ENCODE measurements around the gene CAPN12.
"Not testable (repeated sequence)": the region's sequence is repeated elsewhere in the genome, so short reads cannot be mapped to it uniquely, and the experiment has no call there.

CAPN12 gene

DNA sequence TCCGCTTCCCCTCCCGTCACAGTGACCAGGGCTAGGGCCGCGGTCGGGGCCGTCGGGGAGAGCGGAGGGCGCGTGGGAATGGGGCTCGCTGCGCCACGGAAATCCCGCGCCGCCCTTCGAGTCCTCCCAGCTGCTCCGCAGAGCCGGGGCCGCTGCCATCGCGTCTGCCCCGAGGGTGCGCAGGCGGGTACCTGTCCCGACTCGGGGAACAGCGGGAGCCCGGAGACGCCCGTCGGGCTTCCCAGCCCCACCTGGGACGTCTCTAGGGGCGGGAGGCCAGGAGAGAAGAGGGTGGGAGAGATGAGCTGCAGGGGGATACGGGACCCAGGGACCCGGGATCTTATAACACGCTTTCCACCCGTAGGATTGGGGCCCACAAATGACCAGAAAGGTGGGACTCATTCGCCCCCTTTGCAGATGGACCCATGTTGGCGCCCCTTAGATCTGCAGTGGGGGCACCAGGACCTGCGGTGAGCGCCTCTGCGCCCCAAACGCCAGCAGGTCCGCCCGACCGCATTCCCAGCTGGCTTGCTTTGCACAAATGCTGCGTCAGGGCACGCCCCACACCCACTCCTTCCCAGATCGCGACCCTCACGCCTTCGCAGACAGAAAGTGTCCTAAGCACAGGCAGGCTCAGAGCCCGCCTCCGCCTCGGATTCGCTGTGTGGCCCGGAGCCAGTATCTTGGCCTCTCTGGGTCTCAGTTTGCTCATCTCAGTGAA lies 26.1 kb upstream of the CAPN12 start:
- DNase-seq (ENCODE audit: low spot score): not testable (repeated sequence)

DNA sequence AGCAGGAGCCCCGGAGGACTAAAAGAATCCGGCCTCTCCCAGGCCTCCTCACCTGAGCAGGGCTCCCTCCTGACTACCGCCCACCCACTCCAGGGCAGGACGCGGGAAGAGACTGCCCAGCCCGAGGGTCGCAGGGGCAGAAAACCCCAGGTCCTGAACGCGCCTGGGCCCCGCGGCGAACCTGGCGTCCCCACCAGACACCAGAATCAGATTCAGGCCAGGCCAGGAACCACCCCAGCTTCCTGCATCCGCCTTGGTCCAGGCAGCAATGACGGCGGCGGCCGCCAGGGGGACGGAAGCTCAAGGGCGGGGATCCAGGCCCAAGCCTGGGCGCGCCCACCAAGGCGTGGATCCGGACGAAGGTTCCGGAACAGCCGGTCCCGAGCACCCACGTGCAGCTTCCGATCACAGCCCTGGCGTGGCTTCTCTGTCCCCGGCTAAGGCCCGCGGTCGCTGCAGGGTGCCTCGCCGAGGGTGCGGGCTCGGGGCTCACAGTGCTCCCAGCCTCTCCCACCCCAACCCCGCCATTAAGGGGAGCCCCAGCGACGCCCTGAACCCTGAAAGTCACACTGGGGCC lies 25.4 kb upstream of the CAPN12 start:
- no peak for DNase-seq (ENCODE audit: low spot score)

DNA sequence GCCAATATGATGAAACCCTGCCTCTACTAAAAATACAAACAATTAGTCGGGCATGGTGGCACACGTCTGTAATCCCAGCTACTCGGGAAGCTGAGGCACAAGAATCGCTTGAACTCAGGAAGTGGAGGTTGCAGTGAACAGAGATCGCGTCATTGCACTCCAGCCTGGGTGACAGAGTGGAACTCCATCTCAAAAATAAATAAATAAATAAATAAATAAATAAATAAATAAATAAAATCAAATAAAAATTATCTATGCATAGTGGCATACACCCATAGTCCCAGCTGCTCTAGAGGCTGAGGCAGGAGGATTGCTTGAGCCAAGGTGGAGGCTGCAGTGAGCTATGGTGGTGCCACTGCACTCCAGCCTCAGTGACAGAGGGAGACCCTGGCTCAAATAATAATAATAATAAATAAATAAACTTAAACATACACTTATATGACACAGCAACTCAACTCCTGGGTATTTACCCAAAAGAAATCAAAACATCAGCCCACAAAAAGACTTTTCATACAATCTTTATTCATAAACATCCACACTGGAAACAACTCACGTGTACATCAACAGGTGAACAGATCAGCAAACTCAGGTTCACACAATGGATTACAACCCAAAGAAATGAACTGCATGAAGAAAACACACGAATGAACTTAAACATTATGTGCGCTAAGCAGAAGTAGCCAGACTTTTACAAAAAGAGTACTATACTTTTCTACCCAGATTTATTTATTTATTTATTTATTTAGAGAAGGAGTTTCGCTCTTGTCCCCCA lies 22.2 kb upstream of the CAPN12 start:
- no peak for DNase-seq (ENCODE audit: low spot score)

DNA sequence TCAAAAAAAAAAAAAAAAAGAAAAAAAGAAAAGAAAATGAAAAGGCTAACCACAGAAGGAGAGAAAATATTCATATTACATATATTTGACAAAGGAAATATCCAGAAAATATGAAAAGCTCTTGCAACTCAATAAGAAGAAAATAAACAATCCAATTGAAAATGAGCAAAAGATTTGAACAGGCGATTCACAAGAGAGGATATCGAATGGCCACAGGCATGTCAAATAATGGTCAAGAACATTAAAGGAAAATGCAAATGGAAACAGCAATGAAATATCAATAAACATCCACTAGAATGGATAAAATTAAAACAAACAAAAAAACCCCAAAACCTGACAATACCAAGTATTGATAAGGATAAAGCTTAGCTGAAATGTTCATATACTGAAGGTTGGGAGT lies 20.9 kb upstream of the CAPN12 start:
- no peak for DNase-seq (ENCODE audit: low spot score)

DNA sequence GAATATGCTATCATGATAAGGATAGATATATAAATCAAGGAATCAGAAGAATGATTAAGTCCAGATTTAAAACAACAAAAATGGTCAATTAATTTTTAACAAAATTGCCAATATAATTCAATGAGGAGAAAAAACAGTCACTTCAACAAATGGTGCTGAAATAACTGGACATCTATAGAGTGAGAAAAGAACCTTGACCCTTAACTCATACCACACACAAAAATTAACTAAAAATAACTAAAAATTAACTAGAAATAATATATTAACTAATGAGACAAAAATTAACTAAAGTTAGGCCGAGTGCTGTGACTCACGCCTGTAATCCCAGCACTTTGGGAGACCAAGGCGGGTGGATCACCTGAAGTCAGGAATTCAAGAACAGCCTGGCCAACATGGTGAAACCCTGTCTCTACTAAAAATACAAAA lies 19.5 kb upstream of the CAPN12 start:
- no peak for DNase-seq (ENCODE audit: low spot score)

DNA sequence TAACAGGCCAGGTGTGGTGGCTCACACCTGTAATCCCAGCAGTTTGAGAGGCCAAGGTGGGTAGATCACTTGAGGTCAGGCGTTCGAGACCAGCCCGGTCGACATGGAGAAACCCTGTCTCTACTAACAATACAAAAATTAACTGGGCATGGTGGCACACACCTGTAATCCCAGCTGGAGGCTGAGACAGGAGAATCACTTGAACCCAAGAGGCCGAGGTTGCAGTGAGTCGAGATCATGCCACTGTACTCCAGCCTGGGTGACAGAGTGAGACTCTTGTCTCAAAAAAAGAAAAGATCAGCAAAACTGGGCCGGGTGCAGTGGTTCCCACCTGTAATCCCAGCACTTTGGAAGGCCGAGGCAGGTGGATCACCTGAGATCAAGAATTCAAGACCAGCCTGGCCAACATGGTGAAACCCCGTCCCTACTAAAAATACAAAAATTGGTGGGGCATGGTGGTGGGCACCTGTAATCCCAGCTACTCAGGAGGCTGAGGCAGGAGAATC lies 17.7 kb upstream of the CAPN12 start:
- not testable (repeated sequence) for DNase-seq (ENCODE audit: low spot score)

DNA sequence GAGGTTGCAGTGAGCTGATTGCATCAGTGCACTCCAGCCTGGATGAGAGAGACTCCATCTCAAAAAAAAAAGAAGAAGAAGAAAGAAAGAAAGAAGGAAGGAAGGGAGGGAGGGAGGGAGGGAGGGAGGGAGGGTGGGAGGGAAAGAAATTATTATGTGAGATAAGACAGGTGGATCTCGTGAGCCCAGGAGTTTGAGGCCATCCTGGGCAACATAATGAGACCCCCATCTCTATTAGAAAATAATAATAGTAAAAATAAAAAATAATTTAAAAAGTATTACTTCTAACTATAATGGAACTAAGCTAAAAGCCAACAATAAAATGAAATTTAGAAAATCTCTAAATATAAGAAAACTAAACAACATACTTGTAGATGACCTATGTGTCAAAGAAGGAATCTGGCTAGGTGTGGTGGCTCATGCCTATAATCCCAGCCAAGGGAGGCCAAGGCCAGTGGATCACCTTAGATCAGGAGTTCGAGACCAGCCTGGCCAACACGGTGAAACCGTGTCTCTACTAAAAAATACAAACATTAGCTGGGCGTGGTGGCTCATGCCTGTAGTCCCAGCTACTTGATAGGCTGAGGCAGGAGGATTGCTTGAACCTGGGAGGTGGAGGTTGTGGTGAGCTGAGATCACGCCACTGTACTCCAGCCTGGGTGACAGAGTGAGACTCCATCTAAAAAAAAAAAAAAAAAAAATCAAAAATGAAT lies 16.7 kb upstream of the CAPN12 start:
- not testable (repeated sequence) for DNase-seq (ENCODE audit: low spot score)

DNA sequence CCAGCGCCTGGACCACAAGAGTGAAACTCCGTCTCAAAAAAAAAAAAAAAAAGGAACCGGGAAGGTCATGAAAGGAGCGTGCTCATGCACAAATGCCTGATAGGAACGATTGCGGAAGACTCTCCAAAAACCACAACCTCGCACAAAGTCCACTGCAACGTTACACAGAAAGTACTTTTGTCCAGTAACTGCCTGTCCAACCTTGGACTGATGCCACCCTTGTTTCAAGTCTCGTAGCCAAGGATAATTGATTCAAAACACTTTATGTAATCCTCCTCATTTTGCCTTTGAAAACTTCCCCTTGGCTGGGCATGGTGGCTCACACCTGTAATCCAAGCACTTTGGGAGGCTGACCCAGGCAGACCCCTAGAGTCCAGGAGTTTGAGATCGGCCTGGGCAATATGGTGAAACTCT lies 15.3 kb upstream of the CAPN12 start:
- DNase-seq (ENCODE audit: low spot score): no peak

DNA sequence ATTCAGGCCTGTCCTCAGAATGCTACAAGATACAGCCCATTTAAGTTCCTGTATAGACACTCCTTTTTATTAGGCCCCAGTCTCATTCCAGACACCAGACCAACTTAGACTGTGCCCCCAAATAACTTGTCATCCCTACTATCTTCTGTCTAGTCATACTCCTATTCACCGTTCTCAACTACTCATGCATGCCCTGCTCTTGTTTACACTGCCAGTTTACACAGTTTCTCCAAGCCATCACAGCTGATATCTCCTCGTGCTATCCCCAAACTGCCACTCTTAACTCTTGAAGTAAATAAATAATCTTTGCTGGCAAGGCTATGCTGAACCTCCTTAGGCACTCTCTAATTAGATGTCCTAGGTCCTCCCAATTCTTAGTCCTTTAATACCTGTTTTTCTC lies 9.9 kb upstream of the CAPN12 start:
- DNase-seq (ENCODE audit: low spot score): not testable (repeated sequence)

DNA sequence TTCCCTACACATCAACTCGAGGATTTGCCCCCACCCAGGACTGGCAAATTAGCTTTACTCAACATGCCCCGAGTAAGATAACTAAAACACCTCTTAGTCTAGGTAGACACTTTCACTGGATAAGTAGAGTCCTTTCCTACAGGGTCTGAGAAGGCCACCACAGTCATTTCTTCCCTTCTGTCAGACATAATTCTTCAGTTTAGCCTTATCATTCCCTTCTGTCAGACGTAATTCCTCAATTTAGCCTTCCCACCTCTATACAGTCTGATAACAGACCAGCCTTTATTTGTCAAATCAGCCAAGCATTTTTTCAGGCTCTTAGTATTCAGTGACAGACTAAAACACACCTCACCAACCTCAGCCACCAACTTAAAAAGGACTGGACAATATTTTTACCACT lies 9.5 kb upstream of the CAPN12 start:
- DNase-seq (ENCODE audit: low spot score): not testable (repeated sequence)

DNA sequence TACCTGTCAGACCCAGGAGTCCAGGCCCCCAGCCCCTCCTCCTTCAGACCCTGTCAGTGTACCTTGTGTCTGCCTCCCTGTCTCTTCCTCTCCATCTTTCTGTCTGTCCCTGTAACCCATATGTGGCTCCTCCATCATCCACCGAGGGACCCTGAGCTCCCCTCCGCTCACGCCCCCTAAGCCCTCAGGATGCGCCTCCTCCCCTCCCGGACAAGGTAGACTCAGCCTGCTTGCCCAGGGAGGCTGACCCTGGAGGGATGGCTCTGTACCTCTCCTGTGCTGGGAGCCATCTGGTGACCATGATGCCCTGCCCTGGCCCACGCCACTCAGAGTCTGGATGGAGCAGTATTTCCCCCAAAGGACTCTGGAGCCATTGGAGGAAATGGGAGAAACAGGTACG lies 1.0 kb upstream of the CAPN12 start:
- no peak for DNase-seq (ENCODE audit: low spot score)

DNA sequence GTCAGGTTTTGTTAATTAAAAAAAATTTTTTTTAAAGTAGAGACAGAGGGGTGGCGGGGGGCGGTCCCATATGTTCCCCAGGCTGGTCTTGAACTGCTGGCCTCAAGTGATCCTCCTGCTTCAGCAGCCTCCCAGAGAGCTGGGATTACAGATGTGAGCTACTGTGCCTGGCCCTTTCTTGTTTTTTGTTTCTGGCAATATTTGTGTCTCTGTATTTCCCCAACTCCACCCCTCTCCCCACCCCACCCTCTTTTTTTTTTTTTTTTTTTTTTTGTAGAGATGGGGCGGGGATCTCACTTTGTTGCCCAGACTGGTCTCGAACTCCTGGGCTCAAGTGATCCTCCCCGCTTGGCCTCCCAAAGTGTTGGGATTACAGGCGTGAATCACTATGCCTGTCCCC lies 600 bp upstream of the CAPN12 start:
- no peak for DNase-seq (ENCODE audit: low spot score)

DNA sequence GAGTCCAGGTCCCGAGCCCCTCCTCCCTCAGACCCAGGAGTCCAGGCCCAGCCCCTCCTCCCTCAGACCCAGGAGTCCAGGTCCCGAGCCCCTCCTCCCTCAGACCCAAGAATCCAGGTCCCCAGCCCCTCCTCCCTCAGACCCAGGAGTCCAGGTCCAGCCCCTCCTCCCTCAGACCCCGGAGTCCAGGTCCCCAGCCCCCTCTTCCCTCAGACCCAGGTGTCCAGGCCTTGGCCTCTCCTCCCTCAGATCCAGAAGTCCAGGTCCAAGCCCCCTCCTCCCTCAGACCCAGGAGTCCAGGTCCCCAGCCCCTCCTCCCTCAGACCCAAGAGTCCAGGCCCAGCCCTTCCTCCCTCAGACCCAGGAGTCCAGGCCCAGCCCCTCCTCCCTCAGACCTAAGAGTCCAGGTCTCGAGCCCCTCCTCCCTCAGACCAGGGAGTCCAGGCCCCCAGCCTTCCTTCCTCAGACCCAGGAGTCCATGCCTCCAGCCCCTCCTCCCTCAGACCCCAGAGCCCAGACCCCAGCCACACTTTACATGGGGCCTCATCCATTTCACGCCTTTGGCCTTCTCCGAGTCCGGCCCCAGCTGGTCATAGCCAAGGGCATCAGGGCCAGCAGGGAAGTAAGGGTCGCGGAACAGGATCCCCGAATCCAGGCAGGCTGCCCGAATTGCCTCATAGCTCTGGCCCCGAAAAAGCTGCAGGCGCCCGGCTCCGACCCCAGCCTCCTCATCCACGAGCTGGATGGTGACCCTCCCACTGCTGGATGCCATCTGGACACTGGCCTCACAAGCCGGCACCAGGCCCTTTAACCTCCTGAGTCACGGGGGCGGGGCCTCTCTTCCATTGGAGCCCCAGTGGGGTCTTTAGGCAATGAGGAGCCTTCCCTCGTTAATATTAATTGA lies 628 bp downstream of the CAPN12 start:
- DNase-seq (ENCODE audit: low spot score): no peak

DNA sequence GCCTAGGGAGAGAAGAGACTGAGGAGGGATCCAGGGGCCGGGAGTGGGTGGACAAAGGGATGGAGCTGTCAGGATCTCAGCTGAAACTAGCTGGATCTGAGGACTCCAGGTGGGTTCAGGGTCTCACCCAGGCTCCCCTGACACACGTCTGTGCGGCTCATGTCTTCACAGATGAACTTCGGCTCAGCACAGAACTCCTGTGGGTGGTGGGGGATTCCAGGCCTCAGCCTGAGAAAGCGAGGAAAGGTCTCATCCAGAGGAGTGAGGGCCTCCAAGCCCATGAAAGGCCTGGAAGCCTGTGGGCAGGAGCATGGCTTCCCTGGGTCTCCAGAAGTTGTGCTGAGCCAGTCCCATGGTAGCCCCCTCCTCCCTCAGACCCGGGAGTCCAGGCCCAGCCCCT lies 1.4 kb downstream of the CAPN12 start:
- no peak for DNase-seq (ENCODE audit: low spot score)

DNA sequence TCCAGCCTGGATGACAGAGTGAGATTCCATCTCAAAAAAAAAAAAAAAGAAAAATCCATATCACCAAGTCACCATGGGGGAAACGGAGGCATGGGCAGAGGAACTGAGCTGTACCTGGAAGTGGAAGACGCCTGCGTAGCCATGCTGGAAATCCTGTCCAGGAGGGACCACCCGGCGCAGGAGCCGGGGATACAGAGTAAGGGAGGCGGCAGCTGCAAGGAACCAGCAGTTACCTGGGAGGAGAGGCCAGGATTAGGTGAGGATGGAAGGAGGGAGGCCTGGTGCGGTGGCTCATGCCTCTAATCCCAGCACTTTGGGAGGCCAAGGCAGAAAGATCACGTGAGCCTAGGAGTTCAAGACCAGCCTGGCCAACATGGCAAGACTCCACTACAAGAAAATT lies 2.0 kb downstream of the CAPN12 start:
- no peak for DNase-seq (ENCODE audit: low spot score)

DNA sequence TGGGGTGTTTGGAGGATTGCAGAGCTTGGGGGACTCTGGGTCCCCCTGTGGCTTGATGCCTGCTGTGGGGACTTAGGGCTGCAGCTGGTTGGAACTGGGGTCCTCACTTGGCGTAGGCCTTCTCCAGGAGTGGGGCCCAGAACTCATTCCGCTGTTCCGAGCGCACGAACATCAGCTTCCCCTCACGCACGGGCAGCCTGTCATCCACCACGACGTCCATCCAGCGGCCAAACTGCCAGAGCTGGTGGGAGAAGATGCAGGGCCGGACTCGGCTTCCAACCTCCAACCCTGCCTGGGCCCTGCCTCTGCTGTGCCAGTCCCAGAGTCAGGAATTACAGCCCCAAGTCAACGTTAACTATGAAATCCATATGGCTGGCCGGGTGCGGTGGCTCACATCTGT lies 2.6 kb downstream of the CAPN12 start:
- DNase-seq (ENCODE audit: low spot score): no peak

DNA sequence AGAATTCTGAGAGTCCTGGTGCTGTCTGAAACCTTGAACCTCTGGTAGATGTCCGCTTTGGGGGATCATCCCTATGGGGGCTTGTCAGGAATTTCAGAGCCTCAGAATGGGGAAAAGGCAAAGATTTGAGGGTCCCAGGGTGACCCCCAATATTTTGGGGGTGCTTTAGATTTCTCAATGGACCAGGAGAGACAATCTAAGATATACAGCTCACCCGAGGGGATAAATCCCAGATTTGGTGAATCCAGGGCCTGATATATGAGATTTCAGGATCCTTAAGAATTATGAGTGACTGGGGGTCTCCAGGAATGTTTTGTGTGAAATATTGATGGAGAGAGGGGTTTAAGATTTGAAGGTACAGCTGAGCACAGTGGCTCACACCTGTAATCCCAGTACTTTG lies 3.3 kb downstream of the CAPN12 start:
- DNase-seq (ENCODE audit: low spot score): no peak

DNA sequence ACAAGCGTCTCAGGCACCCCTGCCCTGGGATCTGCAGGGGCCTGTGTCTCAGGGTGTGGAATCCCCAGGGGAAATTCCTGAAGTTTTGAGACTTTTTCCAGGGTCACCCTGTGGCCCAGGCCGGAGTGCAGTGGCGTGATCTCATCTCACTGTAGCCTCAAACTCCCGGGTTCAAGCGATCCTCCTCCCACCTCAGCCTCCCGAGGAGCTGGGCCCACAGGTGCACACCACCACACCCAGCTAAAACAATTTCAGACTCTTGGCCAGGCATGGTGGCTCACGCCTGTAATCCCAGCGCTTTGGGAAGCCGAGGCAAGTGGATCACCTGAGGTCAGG lies 4.0 kb downstream of the CAPN12 start:
- DNase-seq (ENCODE audit: low spot score): no peak

DNA sequence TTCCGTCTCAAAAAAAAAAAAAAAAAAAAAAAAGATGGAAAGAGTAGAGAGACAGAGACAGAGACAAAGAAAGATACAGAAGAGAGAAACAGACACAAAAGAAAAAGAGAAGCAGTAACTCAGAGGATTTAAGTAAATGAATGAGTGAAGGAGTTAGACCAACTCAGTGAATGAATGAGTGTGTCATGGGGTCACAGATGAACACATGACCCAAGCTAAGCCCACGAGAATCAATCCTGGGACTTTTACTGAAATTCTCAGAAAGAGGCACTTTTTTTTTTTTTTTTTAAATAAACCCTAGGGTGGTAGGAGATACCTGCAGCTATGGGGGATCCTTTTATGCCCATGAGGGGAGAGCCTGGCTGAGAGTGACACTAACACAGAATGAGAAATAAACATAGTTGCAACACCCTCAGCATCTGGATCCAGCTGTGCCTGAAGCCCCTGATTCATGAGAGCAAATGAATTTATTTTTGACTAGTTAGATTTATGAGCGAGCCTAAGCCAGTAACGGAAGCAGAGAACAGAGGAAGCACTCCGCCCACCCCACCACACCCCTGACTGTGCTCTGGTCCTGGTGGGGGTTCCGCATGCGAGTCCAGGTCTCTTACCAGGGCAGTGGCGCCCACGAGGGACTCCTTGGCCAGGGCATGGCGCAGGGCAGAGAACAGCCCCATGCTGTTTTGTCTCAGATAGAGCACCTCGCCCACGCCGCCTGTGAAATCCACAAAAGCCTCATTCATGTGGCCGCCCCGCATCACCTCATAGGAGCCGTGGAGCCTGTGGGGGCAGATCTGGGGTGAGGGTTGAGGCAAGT lies 4.6 kb downstream of the CAPN12 start:
- no peak for DNase-seq (ENCODE audit: low spot score)

DNA sequence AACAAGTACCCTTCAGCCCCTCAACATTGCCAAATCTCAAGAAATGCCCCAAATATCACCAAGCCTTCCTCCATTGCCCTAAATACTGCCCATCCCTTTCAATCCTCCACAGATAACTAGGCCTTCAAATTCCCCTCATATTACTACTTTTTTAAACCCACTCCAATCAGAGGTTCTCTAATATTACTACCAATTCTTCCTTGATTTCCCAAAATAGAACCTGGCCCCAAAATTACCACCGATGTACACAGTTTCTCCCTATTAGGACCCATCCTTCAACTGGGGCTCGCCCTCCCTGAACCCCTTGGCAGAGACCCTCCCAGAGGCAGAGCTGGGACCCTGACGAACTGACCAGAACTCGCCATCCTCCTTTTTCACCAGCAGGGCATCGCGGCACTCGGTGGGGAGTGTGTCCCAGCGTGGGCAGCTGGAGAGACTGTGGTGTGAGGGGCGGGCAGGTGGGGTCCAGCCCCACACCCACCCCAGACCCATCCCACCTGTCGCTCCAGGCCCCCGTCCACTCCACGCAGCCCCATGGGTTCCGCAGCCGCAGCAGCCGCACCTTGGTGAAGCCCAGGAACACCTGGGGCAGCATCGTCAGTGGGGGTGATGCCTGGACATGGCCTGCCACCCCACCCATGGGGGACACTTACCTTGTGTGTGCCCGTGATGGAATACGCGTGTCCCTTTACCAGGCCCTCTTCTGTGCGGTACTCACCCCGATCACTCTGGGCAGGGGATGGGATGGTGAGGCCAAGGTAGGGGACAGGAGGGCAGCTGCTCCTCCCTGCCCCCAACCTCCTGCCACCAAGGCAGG lies 6.1 kb downstream of the CAPN12 start:
- no peak for DNase-seq (ENCODE audit: low spot score)
